Right lobe of liver (tissue), 4 donors: ENCODE data around the gene CDH8.

Source experiments
- POLR2A ChIP-seq: fragments of 450-650 bp; IDR thresholded peaks from one replicate; pipeline ENCODE4 v1.6.1; 2017; ENCODE audit warnings: antibody characterized with exemption, mild to moderate bottlenecking
- TF ChIP-seq, protein P1 (sequence below), 4 donors: fragments of 200-600 bp in 3 of 4; fragments of 450-650 bp in 1 of 4; IDR thresholded peaks; one replicate each; pipeline versions ENCODE4 v1.5.1 to v1.8.0; 2016 to 2022; ENCODE audit warnings: antibody characterized with exemption in 4 of 4, mild to moderate bottlenecking in 2 of 4
- donor health status: DM: no; HTN: no; CAD: no.
- donor health status: DM: no; HTN: no; CAD: no.
- donor health status: DM: no; HTN: yes; CAD: no.

DNA sequence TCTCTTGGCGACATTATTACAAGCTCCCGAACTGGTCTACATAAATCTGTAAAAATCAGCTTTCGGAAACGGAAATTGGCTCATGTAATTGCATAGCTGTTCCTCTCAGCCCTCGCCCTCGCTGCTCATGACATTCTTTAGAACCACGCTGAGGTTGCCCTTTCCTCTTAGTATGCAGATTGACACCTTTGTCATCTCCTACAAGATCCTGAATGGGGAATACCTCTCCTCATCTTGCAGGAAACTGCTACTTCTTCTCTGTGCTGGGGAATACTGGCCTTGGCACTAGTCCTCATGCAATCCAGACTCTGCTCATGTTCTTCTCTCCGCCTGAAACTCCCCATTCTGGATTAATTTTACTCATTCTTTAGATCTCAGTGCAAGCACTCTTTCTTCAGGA lies 22.2 kb upstream of the CDH8 start:
- TF ChIP-seq, protein P1, sequence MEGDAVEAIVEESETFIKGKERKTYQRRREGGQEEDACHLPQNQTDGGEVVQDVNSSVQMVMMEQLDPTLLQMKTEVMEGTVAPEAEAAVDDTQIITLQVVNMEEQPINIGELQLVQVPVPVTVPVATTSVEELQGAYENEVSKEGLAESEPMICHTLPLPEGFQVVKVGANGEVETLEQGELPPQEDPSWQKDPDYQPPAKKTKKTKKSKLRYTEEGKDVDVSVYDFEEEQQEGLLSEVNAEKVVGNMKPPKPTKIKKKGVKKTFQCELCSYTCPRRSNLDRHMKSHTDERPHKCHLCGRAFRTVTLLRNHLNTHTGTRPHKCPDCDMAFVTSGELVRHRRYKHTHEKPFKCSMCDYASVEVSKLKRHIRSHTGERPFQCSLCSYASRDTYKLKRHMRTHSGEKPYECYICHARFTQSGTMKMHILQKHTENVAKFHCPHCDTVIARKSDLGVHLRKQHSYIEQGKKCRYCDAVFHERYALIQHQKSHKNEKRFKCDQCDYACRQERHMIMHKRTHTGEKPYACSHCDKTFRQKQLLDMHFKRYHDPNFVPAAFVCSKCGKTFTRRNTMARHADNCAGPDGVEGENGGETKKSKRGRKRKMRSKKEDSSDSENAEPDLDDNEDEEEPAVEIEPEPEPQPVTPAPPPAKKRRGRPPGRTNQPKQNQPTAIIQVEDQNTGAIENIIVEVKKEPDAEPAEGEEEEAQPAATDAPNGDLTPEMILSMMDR (IDR thresholded peaks at IDR 0.05): no peak
- no peak for TF ChIP-seq POLR2A
